Pancreas (tissue), 10 donors: ENCODE measurements around the gene INSC. TPM values are rescaled to one million over a fixed set of nuclear protein-coding genes. Genes with fewer than 3 reads are reported as not detected.

Source experiments
- ATAC-seq, 4 donors: fragments of 200-7000 bp; cut with Tn5 transposase; one replicate each; pipeline versions ENCODE4 v1.8.0 to v1.9.1; 2020; ENCODE audit warnings: mild to moderate bottlenecking in 4 of 4, moderate library complexity in 4 of 4
- DNase-seq, 6 donors: peaks; one replicate each; pipeline ENCODE4 v3.0.0-alpha.2; 2020
- FAIRE-seq: peaks from 2 replicates; lab custom pipeline; 2012; peaks lifted over from hg19 to GRCh38; lab: Jason Lieb, UNC
- H3K27ac ChIP-seq, 4 donors: fragments of 200-600 bp; sonication (generic); 1 replicate in 3 of 4; 2 replicates in 1 of 4; pipeline versions ENCODE4 v1.5.0 to v1.8.0; 2020
- H3K27me3 ChIP-seq, 4 donors: fragments of 200-600 bp; one replicate each; pipeline ENCODE4 v1.8.0; 2021
- H3K36me3 ChIP-seq, 3 donors: fragments of 200-600 bp; sonication (generic) in 1 of 3; one replicate each; pipeline versions ENCODE4 v1.5.0 to v1.8.0; 2020 to 2021
- H3K4me1 ChIP-seq, 3 donors: fragments of 200-600 bp; one replicate each; pipeline ENCODE4 v1.8.0; 2021
- H3K4me3 ChIP-seq, 4 donors: fragments of 200-600 bp; sonication (generic) in 2 of 4; one replicate each; pipeline versions ENCODE4 v1.5.0 to v1.8.0; 2020 to 2021
- H3K9me3 ChIP-seq, 4 donors: fragments of 200-600 bp; one replicate each; pipeline ENCODE4 v1.8.0; 2021
- WGBS, 2 donors: extraction: QIAGEN DNeasy Blood & Tissue Kit; methylation state at CpG; one replicate each; pipeline ENCODE4 v1.1.7; 2013; 5-methylcytosine and 5-hydroxymethylcytosine counted together
- intact Hi-C, 3 donors: fragments of 100-400 bp; cut with DNase I; formaldehyde crosslinking; loops; one replicate each; pipeline versions ENCODE4 v1.11.1 to v1.14.2; 2022
- polyA plus RNA-seq, 2 donors: library from polyadenylated mRNA; stranded (reverse); fragments of 200-250 nt; gene quantifications; one replicate each; pipeline ENCODE4 v1.2.3, GENCODE V29; 2013
- total RNA-seq, 6 donors: library from RNA; stranded (reverse); fragmentation: NEBNext Ultra II Directional in 4 of 6; extraction: Animal tissue kit (Norgen Biotek cat#: 25700) in 4 of 6; gene quantifications; one replicate each; pipeline versions ENCODE4 v1.2.1 to v1.2.4, GENCODE V29; 2021 to 2023
- TF ChIP-seq, protein P1 (sequence below), 4 donors: fragments of 200-600 bp; sonication (generic) in 3 of 4; IDR thresholded peaks; one replicate each; pipeline versions ENCODE4 v1.5.0 to v1.8.0; 2021; ENCODE audit warnings: antibody characterized with exemption in 4 of 4
- donor health status: healthy with polysubstance abuse.
- donor health status: DM: no; HTN: no; CAD: no; lungs with moderate emphysema.
- donor health status: DM: no; HTN: no; CAD: no.
- donor health status: control.
- donor health status: control.
- donor health status: Bipolar disorder and iron deficiency.
- donor health status: DM: yes; HTN: yes; CAD: no.
- donor health status: DM: no; HTN: no; CAD: no.
- donor health status: DM: no; HTN: no; CAD: no.
- donor health status: DM: yes; HTN: yes; CAD: no.

The INSC gene
- total and polyA plus RNA-seq, 8 donors, result 0.50 to 1.6 (median 0.57) TPM

- no peak overlapping the region for H3K27ac ChIP-seq
- TF ChIP-seq, protein P1, sequence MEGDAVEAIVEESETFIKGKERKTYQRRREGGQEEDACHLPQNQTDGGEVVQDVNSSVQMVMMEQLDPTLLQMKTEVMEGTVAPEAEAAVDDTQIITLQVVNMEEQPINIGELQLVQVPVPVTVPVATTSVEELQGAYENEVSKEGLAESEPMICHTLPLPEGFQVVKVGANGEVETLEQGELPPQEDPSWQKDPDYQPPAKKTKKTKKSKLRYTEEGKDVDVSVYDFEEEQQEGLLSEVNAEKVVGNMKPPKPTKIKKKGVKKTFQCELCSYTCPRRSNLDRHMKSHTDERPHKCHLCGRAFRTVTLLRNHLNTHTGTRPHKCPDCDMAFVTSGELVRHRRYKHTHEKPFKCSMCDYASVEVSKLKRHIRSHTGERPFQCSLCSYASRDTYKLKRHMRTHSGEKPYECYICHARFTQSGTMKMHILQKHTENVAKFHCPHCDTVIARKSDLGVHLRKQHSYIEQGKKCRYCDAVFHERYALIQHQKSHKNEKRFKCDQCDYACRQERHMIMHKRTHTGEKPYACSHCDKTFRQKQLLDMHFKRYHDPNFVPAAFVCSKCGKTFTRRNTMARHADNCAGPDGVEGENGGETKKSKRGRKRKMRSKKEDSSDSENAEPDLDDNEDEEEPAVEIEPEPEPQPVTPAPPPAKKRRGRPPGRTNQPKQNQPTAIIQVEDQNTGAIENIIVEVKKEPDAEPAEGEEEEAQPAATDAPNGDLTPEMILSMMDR (IDR thresholded peaks at IDR 0.05), result no peak
- no peaks in the 10 kb centered on the region for H3K9me3 ChIP-seq
- FAIRE-seq (no peak), DNase-seq (no peak), ATAC-seq (peak in 1 of 4 donors; percentile 63)
- 81 to 83% methylated on average over 4 of the region's 4 CpGs for WGBS, 2 donors
- H3K4me3 ChIP-seq, result no peak overlapping the region
- H3K36me3 ChIP-seq, result no peaks in the 10 kb centered on the region
- H3K4me1 ChIP-seq, result no peaks in the 10 kb centered on the region
- no peaks in the 10 kb centered on the region for H3K27me3 ChIP-seq
- intact Hi-C loops, result no loop called here
Observed at GRCh38 chr11:15169815-15170551, 55.3 kb downstream of the INSC start.

DNA sequence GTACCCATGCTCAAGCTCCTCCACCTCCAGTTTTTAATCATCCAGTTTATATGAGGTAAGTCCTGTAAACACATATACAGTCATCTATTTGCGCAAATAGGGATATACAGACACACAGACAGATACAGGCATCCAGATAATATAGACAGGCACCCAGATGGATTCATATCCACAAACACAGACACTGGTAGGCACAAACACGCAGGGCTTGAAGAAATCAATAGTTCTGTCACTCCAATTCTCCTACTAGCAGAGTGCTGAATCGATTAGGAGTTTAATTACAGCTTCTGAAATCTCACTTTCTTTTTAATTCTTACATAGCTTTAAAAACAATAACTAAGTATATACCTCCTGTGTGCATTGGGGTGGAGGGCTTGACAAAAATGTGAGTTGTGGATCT is 56.0 kb downstream of the INSC start:
- H3K4me1 ChIP-seq, result no peaks in the 10 kb centered on the region
- 48 to 58% methylated on average over 3 of the region's 3 CpGs for WGBS, 2 donors
- ATAC-seq, result no peak
- DNase-seq, result no peak
- no peak for FAIRE-seq
- H3K4me3 ChIP-seq, result no peak overlapping the region
- no peaks in the 10 kb centered on the region for H3K9me3 ChIP-seq
- intact Hi-C loops, result no loop called here
- no peak overlapping the region for H3K27ac ChIP-seq
- H3K27me3 ChIP-seq, result no peaks in the 10 kb centered on the region
- TF ChIP-seq, protein P1 (IDR thresholded peaks at IDR 0.05), result no peak
- no peaks in the 10 kb centered on the region for H3K36me3 ChIP-seq

- Histone ChIP-seq H3K27ac (no peak overlapping the region), H3K27me3 (no peaks in the 10 kb centered on the region), H3K9me3 (no peaks in the 10 kb centered on the region), H3K36me3 (no peaks in the 10 kb centered on the region), H3K4me1 (no peaks in the 10 kb centered on the region), H3K4me3 (no peak overlapping the region)
- ATAC-seq (no peak), DNase-seq (no peak), FAIRE-seq (no peak)
- intact Hi-C loops, result no loop called here
- WGBS, 2 donors, result 82 to 86% methylated on average over 3 of the region's 3 CpGs
- TF ChIP-seq, protein P1 (IDR thresholded peaks at IDR 0.05), result no peak
Observed at GRCh38 chr11:15171956-15172355, 57.2 kb downstream of the INSC start.

GRCh38 chr11:15175831-15176230 is 61.1 kb downstream of the INSC start:
- DNase-seq (peak in 1 of 6 donors; percentile 47), ATAC-seq (peak in 1 of 4 donors; percentile 30), FAIRE-seq (no peak)
- Histone ChIP-seq H3K9me3 (no peaks in the 10 kb centered on the region), H3K4me3 (no peak overlapping the region), H3K27ac (no peak overlapping the region), H3K27me3 (no peaks in the 10 kb centered on the region), H3K4me1 (no peaks in the 10 kb centered on the region), H3K36me3 (no peaks in the 10 kb centered on the region)
- TF ChIP-seq, protein P1 (IDR thresholded peaks at IDR 0.05), result no peak
- WGBS, 2 donors, result 91 to 95% methylated on average over 11 of the region's 11 CpGs
- intact Hi-C loops, result no loop called here

DNA sequence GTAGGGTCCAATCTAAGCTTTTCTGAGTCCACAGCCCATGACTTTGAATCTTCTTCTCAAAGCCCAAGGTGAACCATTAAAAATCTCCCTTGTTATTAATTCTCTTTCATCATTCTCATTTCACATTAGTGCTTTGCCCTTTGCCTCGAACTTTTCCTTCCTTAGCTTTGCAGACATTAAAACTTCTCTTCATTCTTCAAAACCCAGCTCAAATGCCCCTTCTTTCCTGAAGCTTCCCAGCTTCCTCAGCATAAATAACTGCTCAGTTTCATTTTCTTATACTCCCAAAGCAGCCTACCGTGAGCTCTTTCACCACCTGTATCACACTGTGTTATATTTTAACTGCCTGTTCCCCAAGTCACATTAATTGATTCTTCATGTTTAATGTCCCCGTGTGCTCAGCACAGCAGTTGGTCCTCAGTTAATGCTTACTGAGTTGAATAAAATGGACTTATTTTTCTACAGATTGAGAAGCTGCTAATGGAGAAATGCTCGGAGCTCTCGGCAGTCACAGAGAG is 62.0 kb downstream of the INSC start:
- H3K36me3 ChIP-seq, result no peaks in the 10 kb centered on the region
- FAIRE-seq, result no peak
- ATAC-seq, result peak in 1 of 4 donors; percentile 26
- TF ChIP-seq, protein P1 (IDR thresholded peaks at IDR 0.05), result no peak
- H3K4me3 ChIP-seq, result no peak overlapping the region
- no peaks in the 10 kb centered on the region for H3K4me1 ChIP-seq
- WGBS, 2 donors, result 67 to 69% methylated on average over 5 of the region's 5 CpGs
- no peaks in the 10 kb centered on the region for H3K9me3 ChIP-seq
- intact Hi-C loops, result no loop called here
- H3K27ac ChIP-seq, result no peak overlapping the region
- no peaks in the 10 kb centered on the region for H3K27me3 ChIP-seq
- no peak for DNase-seq
